Stimulated activated naive B cell treated with anti-CD40 and anti-IgM and Interleukin-4, amounts not matched to agents 10 μg/mL and 1 μg/mL and 100 μg/mL, for 72 hours (primary cell): ENCODE results near the gene ZNF197.
"Not testable (repeated sequence)": the region's sequence is repeated elsewhere in the genome, so short reads cannot be mapped to it uniquely, and the experiment has no call there.

Experiments
- ATAC-seq, 2 donors: fragments of 150-1000 bp; cut with Tn5 transposase; replicated peaks; 2 replicates each; pipeline ENCODE4 v1.10.0; 2021; ENCODE audit warnings: moderate library complexity in 1 of 2
- DNase-seq: peaks from one replicate; pipeline ENCODE4 v3.0.0; 2021
- H3K27ac Mint-ChIP-seq: one replicate; pipeline ENCODE4 v1.8.0; 2022; ENCODE audit warnings: mild to moderate bottlenecking, mixed read lengths
- H3K27me3 Mint-ChIP-seq, 2 donors: one replicate each; pipeline ENCODE4 v1.8.0; 2022; ENCODE audit warnings: mixed read lengths in 2 of 2
- H3K36me3 Mint-ChIP-seq, 2 donors: one replicate each; pipeline ENCODE4 v1.8.0; 2022; ENCODE audit warnings: mixed read lengths in 2 of 2, mild to moderate bottlenecking in 1 of 2
- H3K4me1 Mint-ChIP-seq, 2 donors: one replicate each; pipeline ENCODE4 v1.8.0; 2022; ENCODE audit warnings: mixed read lengths in 2 of 2, mild to moderate bottlenecking in 1 of 2
- H3K4me3 Mint-ChIP-seq, 2 donors: one replicate each; pipeline ENCODE4 v1.8.0; 2022; ENCODE audit warnings: mild to moderate bottlenecking in 2 of 2, mixed read lengths in 2 of 2, moderate library complexity in 1 of 2
- H3K9me3 Mint-ChIP-seq, 2 donors: one replicate each; pipeline ENCODE4 v1.8.0; 2022; ENCODE audit warnings: mixed read lengths in 2 of 2, mild to moderate bottlenecking in 1 of 2

The ZNF197 gene

GRCh38 chr3:44642337-44642736 is 17.5 kb downstream of the ZNF197 start:
- Mint-ChIP-seq H3K9me3 (peaks cover 27 to 39% of the 10 kb centered on the region in 2 donors), H3K27ac (no peak overlapping the region), H3K27me3 (no peaks in the 10 kb centered on the region), H3K4me1 (peaks cover 3 to 5% of the 10 kb centered on the region in 2 donors), H3K4me3 (no peak overlapping the region), H3K36me3 (peaks cover 49 to 72% of the 10 kb centered on the region in 2 donors)
- no peak for ATAC-seq
- no peak for DNase-seq

GRCh38 chr3:44643024-44643423 is 18.2 kb downstream of the ZNF197 start:
- Mint-ChIP-seq H3K27me3 (no peaks in the 10 kb centered on the region), H3K4me3 (no peak overlapping the region), H3K9me3 (peaks cover 24 to 35% of the 10 kb centered on the region in 2 donors), H3K36me3 (peaks cover 43 to 66% of the 10 kb centered on the region in 2 donors), H3K4me1 (peaks cover 7 to 10% of the 10 kb centered on the region in 2 donors), H3K27ac (peak overlapping the region; percentile 31)
- ATAC-seq: no peak
- DNase-seq: no peak

GRCh38 chr3:44647771-44648170 is 22.9 kb downstream of the ZNF197 start:
- H3K4me3 Mint-ChIP-seq: peak overlapping the region; percentile 93 to 94
- H3K36me3 Mint-ChIP-seq: peaks cover 31 to 43% of the 10 kb centered on the region in 2 donors
- ATAC-seq: no peak
- no peak overlapping the region for H3K27ac Mint-ChIP-seq
- no peak for DNase-seq
- no peaks in the 10 kb centered on the region for H3K27me3 Mint-ChIP-seq
- H3K4me1 Mint-ChIP-seq: peaks cover 10 to 13% of the 10 kb centered on the region in 2 donors
- H3K9me3 Mint-ChIP-seq: peaks cover 9 to 10% of the 10 kb centered on the region in 2 donors

- ATAC-seq: peak; percentile 99
- H3K27ac Mint-ChIP-seq: peak within 1 kb of the TSS; percentile 93
- peak within 1 kb of the TSS; percentile 93 to 94 for H3K4me3 Mint-ChIP-seq
- H3K9me3 Mint-ChIP-seq: peaks cover 3 to 4% of the 10 kb centered on the region in 2 donors
- H3K36me3 Mint-ChIP-seq: peaks cover 30 to 43% of the 10 kb centered on the region in 2 donors
- DNase-seq: peak; percentile 69
- no peaks in the 10 kb centered on the region for H3K27me3 Mint-ChIP-seq
- H3K4me1 Mint-ChIP-seq: peaks cover 10 to 13% of the 10 kb centered on the region in 2 donors
Observed at GRCh38 chr3:44648564-44649229, 23.9 kb downstream of the ZNF197 start, which contains the start of gene ZNF35. TSS of gene ZNF35 (plus strand) at chr3:44648732. CDS start at chr3:44651068, 2,336 bp downstream.

- peaks cover 10 to 13% of the 10 kb centered on the region in 2 donors for H3K4me1 Mint-ChIP-seq
- H3K27ac Mint-ChIP-seq: no peak overlapping the region
- peaks cover 37 to 49% of the 10 kb centered on the region in 2 donors for H3K36me3 Mint-ChIP-seq
- H3K9me3 Mint-ChIP-seq: peaks cover 8% of the 10 kb centered on the region in 2 donors
- H3K4me3 Mint-ChIP-seq: no peak overlapping the region
- DNase-seq: no peak
- no peak for ATAC-seq
- no peaks in the 10 kb centered on the region for H3K27me3 Mint-ChIP-seq
Observed at GRCh38 chr3:44649709-44650108, 24.9 kb downstream of the ZNF197 start.

GRCh38 chr3:44654039-44654438 is 29.2 kb downstream of the ZNF197 start:
- Mint-ChIP-seq H3K36me3 (peaks cover 66 to 71% of the 10 kb centered on the region in 2 donors), H3K27ac (no peak overlapping the region), H3K4me1 (peaks cover 0 to 7% of the 10 kb centered on the region in 2 donors), H3K4me3 (no peak overlapping the region), H3K9me3 (peaks cover 18 to 27% of the 10 kb centered on the region in 2 donors), H3K27me3 (no peaks in the 10 kb centered on the region)
- no peak for ATAC-seq
- DNase-seq: no peak

- Mint-ChIP-seq H3K27ac (no peak overlapping the region), H3K36me3 (peaks cover 61 to 83% of the 10 kb centered on the region in 2 donors), H3K4me3 (no peak overlapping the region), H3K27me3 (no peaks in the 10 kb centered on the region), H3K4me1 (peaks cover 0 to 3% of the 10 kb centered on the region in 2 donors), H3K9me3 (peaks cover 23 to 29% of the 10 kb centered on the region in 2 donors)
- ATAC-seq: no peak
- DNase-seq: no peak
Observed at GRCh38 chr3:44659015-44659414, 34.2 kb downstream of the ZNF197 start.

GRCh38 chr3:44659434-44659833 is 34.6 kb downstream of the ZNF197 start:
- H3K27me3 Mint-ChIP-seq: no peaks in the 10 kb centered on the region
- H3K36me3 Mint-ChIP-seq: peaks cover 61 to 82% of the 10 kb centered on the region in 2 donors
- ATAC-seq (no peak), DNase-seq (no peak)
- peaks cover 0 to 3% of the 10 kb centered on the region in 2 donors for H3K4me1 Mint-ChIP-seq
- H3K4me3 Mint-ChIP-seq: no peak overlapping the region
- no peak overlapping the region for H3K27ac Mint-ChIP-seq
- H3K9me3 Mint-ChIP-seq: peaks cover 22 to 26% of the 10 kb centered on the region in 2 donors

GRCh38 chr3:44661189-44661588 is 36.4 kb downstream of the ZNF197 start:
- peaks cover 65 to 87% of the 10 kb centered on the region in 2 donors for H3K36me3 Mint-ChIP-seq
- DNase-seq (no peak), ATAC-seq (no peak)
- no peak overlapping the region for H3K27ac Mint-ChIP-seq
- H3K27me3 Mint-ChIP-seq: no peaks in the 10 kb centered on the region
- H3K9me3 Mint-ChIP-seq: peaks cover 26 to 28% of the 10 kb centered on the region in 2 donors
- peaks cover 0 to 3% of the 10 kb centered on the region in 2 donors for H3K4me1 Mint-ChIP-seq
- H3K4me3 Mint-ChIP-seq: no peak overlapping the region

- no peak for ATAC-seq
- Mint-ChIP-seq H3K9me3 (peaks cover 11 to 13% of the 10 kb centered on the region in 2 donors), H3K36me3 (peaks cover 31 to 72% of the 10 kb centered on the region in 2 donors), H3K27ac (no peak overlapping the region), H3K4me3 (no peak overlapping the region), H3K4me1 (no peaks in the 10 kb centered on the region), H3K27me3 (no peaks in the 10 kb centered on the region)
- DNase-seq: no peak
Observed at GRCh38 chr3:44665173-44665572, 40.3 kb downstream of the ZNF197 start.

- H3K27ac Mint-ChIP-seq: no peak overlapping the region
- H3K9me3 Mint-ChIP-seq: peaks cover 9 to 11% of the 10 kb centered on the region in 2 donors
- no peak overlapping the region for H3K4me3 Mint-ChIP-seq
- DNase-seq (no peak), ATAC-seq (no peak)
- H3K4me1 Mint-ChIP-seq: no peaks in the 10 kb centered on the region
- no peaks in the 10 kb centered on the region for H3K27me3 Mint-ChIP-seq
- peaks cover 25 to 61% of the 10 kb centered on the region in 2 donors for H3K36me3 Mint-ChIP-seq
Observed at GRCh38 chr3:44666346-44666745, 41.5 kb downstream of the ZNF197 start.

- H3K4me1 Mint-ChIP-seq: no peaks in the 10 kb centered on the region
- H3K27me3 Mint-ChIP-seq: no peaks in the 10 kb centered on the region
- H3K36me3 Mint-ChIP-seq: peaks cover 14 to 56% of the 10 kb centered on the region in 2 donors
- no peak overlapping the region for H3K27ac Mint-ChIP-seq
- H3K4me3 Mint-ChIP-seq: no peak overlapping the region
- H3K9me3 Mint-ChIP-seq: peaks cover 15 to 16% of the 10 kb centered on the region in 2 donors
- no peak for DNase-seq
- no peak for ATAC-seq
Observed at GRCh38 chr3:44669760-44670159, 44.9 kb downstream of the ZNF197 start.

GRCh38 chr3:44673466-44673865 is 48.6 kb downstream of the ZNF197 start:
- H3K9me3 Mint-ChIP-seq, H3K4me3 Mint-ChIP-seq, H3K4me1 Mint-ChIP-seq, ATAC-seq, H3K27me3 Mint-ChIP-seq, DNase-seq, H3K27ac Mint-ChIP-seq: not testable (repeated sequence)
- H3K36me3 Mint-ChIP-seq: peaks cover 7 to 36% of the 10 kb centered on the region in 2 donors

GRCh38 chr3:44674211-44674610 is 49.4 kb downstream of the ZNF197 start:
- H3K36me3 Mint-ChIP-seq: peaks cover 7 to 36% of the 10 kb centered on the region in 2 donors
- peaks cover 8 to 9% of the 10 kb centered on the region in 2 donors for H3K9me3 Mint-ChIP-seq
- no peak overlapping the region for H3K4me3 Mint-ChIP-seq
- ATAC-seq: no peak
- H3K27me3 Mint-ChIP-seq: no peaks in the 10 kb centered on the region
- no peak for DNase-seq
- H3K27ac Mint-ChIP-seq: no peak overlapping the region
- no peaks in the 10 kb centered on the region for H3K4me1 Mint-ChIP-seq

GRCh38 chr3:44678480-44679116 is 53.8 kb downstream of the ZNF197 start:
- no peak for DNase-seq

More at GRCh38 chr3:44678480-44679116, 53.8 kb downstream of the ZNF197 start:
- peaks cover 22 to 39% of the 10 kb centered on the region in 2 donors for H3K36me3 Mint-ChIP-seq
- H3K27ac Mint-ChIP-seq: no peak overlapping the region
- H3K4me1 Mint-ChIP-seq: no peaks in the 10 kb centered on the region
- no peak overlapping the region for H3K4me3 Mint-ChIP-seq
- ATAC-seq: no peak
- H3K27me3 Mint-ChIP-seq: no peaks in the 10 kb centered on the region
- peaks cover 8 to 10% of the 10 kb centered on the region in 2 donors for H3K9me3 Mint-ChIP-seq
